GM19328 (cell line): Measurements from ENCODE around the gene FUZ.

ENCODE experiments used
- ATAC-seq: cut with Tn5 transposase; IDR thresholded peaks from one replicate; pipeline ENCODE4 v1.9.1; 2021; ENCODE audit warnings: mild to moderate bottlenecking, moderate library complexity; ENCODE audit not compliant: unreplicated experiment

FUZ gene

GRCh38 chr19:49786376-49786820 is 26.7 kb downstream of the FUZ start:
- ATAC-seq: no peak

GRCh38 chr19:49782515-49782914 is 30.6 kb downstream of the FUZ start:
- no peak for ATAC-seq

GRCh38 chr19:49781394-49781793 is 31.7 kb downstream of the FUZ start:
- no peak for ATAC-seq

- no peak for ATAC-seq
Observed at GRCh38 chr19:49780861-49781260, 32.2 kb downstream of the FUZ start.

- no peak for ATAC-seq
Observed at GRCh38 chr19:49779731-49780555, 33.1 kb downstream of the FUZ start.

GRCh38 chr19:49776371-49776764 is 36.7 kb downstream of the FUZ start:
- no peak for ATAC-seq

- no peak for ATAC-seq
Observed at GRCh38 chr19:49775742-49776370, 37.2 kb downstream of the FUZ start.

GRCh38 chr19:49774969-49775368 is 38.1 kb downstream of the FUZ start:
- no peak for ATAC-seq

GRCh38 chr19:49773663-49774350 is 39.3 kb downstream of the FUZ start:
- no peak for ATAC-seq

GRCh38 chr19:49772850-49773432 is 40.2 kb downstream of the FUZ start:
- no peak for ATAC-seq

- no peak for ATAC-seq
Observed at GRCh38 chr19:49771674-49772139, 41.4 kb downstream of the FUZ start.

GRCh38 chr19:49770529-49770928 is 42.6 kb downstream of the FUZ start:
- no peak for ATAC-seq

GRCh38 chr19:49767967-49768581 is 45.0 kb downstream of the FUZ start:
- ATAC-seq: no peak

- ATAC-seq: no peak
Observed at GRCh38 chr19:49767381-49767780, 45.7 kb downstream of the FUZ start.

GRCh38 chr19:49766930-49767299 is 46.2 kb downstream of the FUZ start, which contains the start of gene AP2A1:
TSS of gene AP2A1 (plus strand) at chr19:49767001. CDS start at chr19:49767134, 133 bp downstream.
- ATAC-seq: no peak

- peak; percentile 90 for ATAC-seq
Observed at GRCh38 chr19:49766007-49766929, 46.8 kb downstream of the FUZ start.

GRCh38 chr19:49764341-49764740 is 48.8 kb downstream of the FUZ start:
- no peak for ATAC-seq

- ATAC-seq: no peak
Observed at GRCh38 chr19:49763230-49763629, 49.9 kb downstream of the FUZ start, which contains the start of gene TSKS. TSS of gene TSKS (minus strand) at chr19:49763306. CDS start at chr19:49763247, 59 bp downstream.

GRCh38 chr19:49761625-49762311 is 51.3 kb downstream of the FUZ start:
- no peak for ATAC-seq
